ENCODE measurements around the gene CPSF3.

GRCh38 chr2:9478526-9478925 is 55.1 kb downstream of the CPSF3 start:
- TF ChIP-seq SUZ12 (IDR thresholded peaks at IDR 0.05) (no peak), FOXM1 (IDR thresholded peaks at IDR 0.05; ENCODE audit: borderline replicate concordance) (no peak), FOXK2 (IDR thresholded peaks at IDR 0.05) (no peak), ELF4 (IDR thresholded peaks at IDR 0.05) (no peak), ARNT (IDR thresholded peaks at IDR 0.05) (no peak)

All from HEK293T (cell line).